Panc1 (cell line): Measurements from ENCODE around the gene TNIK. TPM values are rescaled to one million over a fixed set of nuclear protein-coding genes. Genes with fewer than 3 reads are reported as not detected.

Experiments used
- ATAC-seq: fragments of 200-7000 bp; cut with Tn5 transposase; 2 replicates; pipeline ENCODE4 v1.9.1; 2020; ENCODE audit warnings: mild to moderate bottlenecking, moderate library complexity
- BruUV-seq: library from RNA; stranded (reverse); fragments of 400-500 nt; replicated peaks from 2 replicates; lab custom pipeline; 2021; lab: Mats Ljungman, UMichigan
- CTCF ChIA-PET: fragments of 300-600 bp; sonication (Branson Sonifier 250); formaldehyde crosslinking; loops from one replicate; lab custom pipeline; 2022; ENCODE audit warnings: antibody characterized with exemption; lab: Charles Lee
- POLR2A ChIA-PET: fragments of 300-600 bp; sonication (Branson Sonifier 250); formaldehyde crosslinking; loops from one replicate; lab custom pipeline; 2022; ENCODE audit warnings: antibody characterized with exemption; lab: Charles Lee
- DNase-seq: peaks from one replicate; pipeline ENCODE4 v3.0.0-alpha.2; 2010; ENCODE audit warnings: low read depth, low spot score
- H3K27ac ChIP-seq: 2 replicates; pipeline ENCODE4 v1.5.1; 2011; ENCODE audit warnings: mild to moderate bottlenecking, low read length, inconsistent platforms
- H3K27me3 ChIP-seq: fragments of 200-500 bp; sonication (Bioruptor generic); 2 replicates; pipeline ENCODE4 v1.6.0; 2014; ENCODE audit warnings: low read length, inconsistent platforms; ENCODE audit not compliant: control insufficient read depth, insufficient read depth
- H3K36me3 ChIP-seq: fragments of 200-500 bp; sonication (Bioruptor generic); 2 replicates; pipeline ENCODE4 v1.5.1; 2014; ENCODE audit warnings: inconsistent platforms, mild to moderate bottlenecking, low read length, moderate library complexity; ENCODE audit not compliant: control insufficient read depth, insufficient read depth
- H3K4me1 ChIP-seq: 2 replicates; pipeline ENCODE4 v1.5.1; 2011; ENCODE audit warnings: inconsistent platforms, mild to moderate bottlenecking, low read length, moderate library complexity; ENCODE audit not compliant: control insufficient read depth, insufficient read depth
- H3K4me3 ChIP-seq, 2 experiments: 2 replicates each; pipeline ENCODE4 v1.5.1; 2011 to 2012; ENCODE audit warnings: low read depth in 2 of 2, low read length in 2 of 2, mild to moderate bottlenecking in 2 of 2, inconsistent platforms in 1 of 2, moderate library complexity in 1 of 2
- H3K9me3 ChIP-seq: fragments of 200-500 bp; sonication (Bioruptor generic); 2 replicates; pipeline ENCODE4 v1.5.1; 2014; ENCODE audit warnings: low read depth, mild to moderate bottlenecking, inconsistent platforms, low read length, moderate library complexity; ENCODE audit not compliant: control insufficient read depth, insufficient read depth
- CTCF ChIP-seq: fragments of 450-650 bp; IDR thresholded peaks from 2 replicates; pipeline ENCODE4 v1.5.1; 2017; ENCODE audit warnings: mild to moderate bottlenecking
- POLR2AphosphoS5 ChIP-seq: IDR thresholded peaks from 2 replicates; pipeline ENCODE4 v1.6.1; 2012; ENCODE audit warnings: mild to moderate bottlenecking, low read depth, low read length, moderate library complexity
- REST ChIP-seq, 2 experiments: IDR thresholded peaks; 2 replicates each; pipeline ENCODE4 v1.6.1; 2011 to 2012; ENCODE audit warnings: low read depth in 2 of 2, control low read depth in 1 of 2, low read length in 1 of 2, mild to moderate bottlenecking in 1 of 2, moderate library complexity in 1 of 2; ENCODE audit not compliant: insufficient read depth in 1 of 2
- SIN3A ChIP-seq: IDR thresholded peaks from 2 replicates; pipeline ENCODE4 v1.6.1; 2012; ENCODE audit warnings: low read depth, mild to moderate bottlenecking, low read length, moderate library complexity, borderline replicate concordance; ENCODE audit not compliant: insufficient read depth
- TCF7L2 ChIP-seq: IDR thresholded peaks from 2 replicates; pipeline ENCODE4 v1.6.1; 2011; ENCODE audit warnings: mild to moderate bottlenecking, low read depth, low read length, inconsistent platforms
- in situ Hi-C: cut with HindIII; loops from 2 replicates; pipeline ENCODE4 v1.10.0; 2016; ENCODE audit warnings: low sequenced_read_pairs, low pct_unique_long_range_greater_than_20kb
- intact Hi-C: fragments of 100-400 bp; cut with micrococcal nuclease; formaldehyde crosslinking; loops from one replicate; pipeline ENCODE4 v1.10.0; 2022; ENCODE audit not compliant: unreplicated experiment
- total RNA-seq: library from RNA; stranded (reverse); gene quantifications from one replicate; pipeline ENCODE4 v1.2.1, GENCODE V29; 2021; ENCODE audit not compliant: unreplicated experiment

TNIK gene
- total RNA-seq, 1 experiment from 2014 or later = 1.9 TPM

GRCh38 chr3:171379281-171379680 lies 80.9 kb downstream of the TNIK start:
- DNase-seq = no peak
- Histone ChIP-seq H3K36me3 (no peaks in the 10 kb centered on the region), H3K4me3 (no peak overlapping the region), H3K27ac (no peak overlapping the region), H3K27me3 (no peaks in the 10 kb centered on the region), H3K4me1 (no peaks in the 10 kb centered on the region), H3K9me3 (no peaks in the 10 kb centered on the region)
- no TSS peak for BruUV-seq
- ChIA-PET POLR2A (interaction anchor here (0.7 kb wide), 1 partner anchor 13 kb away, joined by 8 read pairs; no protein-coding TSS in a partner anchor), CTCF (no interaction called here)
- intact Hi-C loops (no loop called here), in situ Hi-C loops (no loop called here)
- no peak for ATAC-seq
- TF ChIP-seq REST (IDR thresholded peaks at IDR 0.05; ENCODE audit: insufficient read depth in 1 of 2, low read depth in 2 of 2, low read length in 1 of 2) (no peak), POLR2AphosphoS5 (no peak), SIN3A (no peak), CTCF (no peak), TCF7L2 (no peak)

- H3K36me3 ChIP-seq = no peaks in the 10 kb centered on the region
- H3K4me3 ChIP-seq = no peak overlapping the region
- no TSS peak for BruUV-seq
- H3K27me3 ChIP-seq = no peaks in the 10 kb centered on the region
- in situ Hi-C loops (no loop called here), intact Hi-C loops (no loop called here)
- TF ChIP-seq REST (IDR thresholded peaks at IDR 0.05; ENCODE audit: insufficient read depth in 1 of 2, low read depth in 2 of 2, low read length in 1 of 2) (no peak), TCF7L2 (no peak), POLR2AphosphoS5 (no peak), CTCF (no peak), SIN3A (no peak)
- no peaks in the 10 kb centered on the region for H3K4me1 ChIP-seq
- POLR2A ChIA-PET = no interaction called here
- ATAC-seq (no peak), DNase-seq (no peak)
- CTCF ChIA-PET = no interaction called here
- no peaks in the 10 kb centered on the region for H3K9me3 ChIP-seq
- no peak overlapping the region for H3K27ac ChIP-seq
These were observed 81.6 kb downstream of the TNIK start for GRCh38 chr3:171378586-171378985.
